Natural killer cell (primary cell): ENCODE results near the gene GRXCR2. TPM values are rescaled to one million over a fixed set of nuclear protein-coding genes. Genes with fewer than 3 reads are reported as not detected.

ENCODE experiments used
- ATAC-seq, 3 donors: fragments of 150-1000 bp in 2 of 3; fragments of 200-7000 bp in 1 of 3; cut with Tn5 transposase; 1 replicate in 1 of 3; 2 replicates in 2 of 3; pipeline ENCODE4 v1.10.0; 2021; ENCODE audit warnings: mild to moderate bottlenecking in 2 of 3, moderate library complexity in 2 of 3
- DNase-seq, 2 donors: peaks; one replicate each; pipeline versions ENCODE4 v3.0.0 to v3.0.0-alpha.2; 2013 to 2021; ENCODE audit warnings: mixed read lengths in 1 of 2
- H3K27ac ChIP-seq: one replicate; pipeline ENCODE4 v1.5.1; 2013; ENCODE audit warnings: mild to moderate bottlenecking, low read length
- H3K27me3 ChIP-seq: one replicate; pipeline ENCODE4 v1.6.1; 2013; ENCODE audit warnings: low read length; ENCODE audit not compliant: control insufficient read depth, insufficient read depth
- H3K36me3 ChIP-seq: one replicate; pipeline ENCODE4 v1.6.1; 2013; ENCODE audit warnings: low read length; ENCODE audit not compliant: control insufficient read depth, insufficient read depth
- H3K4me1 ChIP-seq: one replicate; pipeline ENCODE4 v1.6.1; 2013; ENCODE audit warnings: low read length; ENCODE audit not compliant: control insufficient read depth, insufficient read depth
- H3K4me3 ChIP-seq: one replicate; pipeline ENCODE4 v1.5.1; 2013; ENCODE audit warnings: low read length
- H3K9me3 ChIP-seq: one replicate; pipeline ENCODE4 v1.6.1; 2013; ENCODE audit warnings: low read length; ENCODE audit not compliant: control insufficient read depth, insufficient read depth
- H3K27ac Mint-ChIP-seq, 2 donors: one replicate each; pipeline ENCODE4 v1.8.0; 2022; ENCODE audit warnings: mild to moderate bottlenecking in 2 of 2, mixed read lengths in 2 of 2, moderate library complexity in 1 of 2
- H3K27me3 Mint-ChIP-seq, 2 donors: one replicate each; pipeline ENCODE4 v1.8.0; 2022; ENCODE audit warnings: low read depth in 2 of 2, mixed read lengths in 2 of 2
- H3K36me3 Mint-ChIP-seq: one replicate; pipeline ENCODE4 v1.8.0; 2022; ENCODE audit warnings: mixed read lengths
- H3K4me1 Mint-ChIP-seq, 2 donors: one replicate each; pipeline ENCODE4 v1.8.0; 2022; ENCODE audit warnings: mixed read lengths in 2 of 2
- H3K4me3 Mint-ChIP-seq: one replicate; pipeline ENCODE4 v1.8.0; 2022; ENCODE audit warnings: mild to moderate bottlenecking, moderate library complexity, mixed read lengths
- H3K9me3 Mint-ChIP-seq, 2 donors: one replicate each; pipeline ENCODE4 v1.8.0; 2022; ENCODE audit warnings: mixed read lengths in 2 of 2
- CTCF ChIP-seq: fragments of 200-600 bp; IDR thresholded peaks from one replicate; pipeline ENCODE4 v1.8.0; 2022; ENCODE audit warnings: antibody characterized with exemption
- WGBS: methylation state at CpG from one replicate; pipeline ENCODE4 v1.1.7; 2013; ENCODE audit warnings: missing lambda C conversion rate; ENCODE audit not compliant: insufficient coverage; 5-methylcytosine and 5-hydroxymethylcytosine counted together
- intact Hi-C: fragments of 100-400 bp; cut with micrococcal nuclease; formaldehyde crosslinking; loops from one replicate; pipeline ENCODE4 v1.14.2; 2022
- total RNA-seq, 4 donors: library from RNA; stranded (reverse); fragments of 120-200 nt in 1 of 4; gene quantifications; one replicate each; pipeline versions ENCODE4 v1.2.3 to v1.2.4, GENCODE V29; 2013 to 2022

The GRXCR2 gene
- total RNA-seq, 3 donors from 2014 or later (not counting 1 experiment from before 2014, with no cell fraction given): not detected

GRCh38 chr5:145889611-145890010, 16.8 kb upstream of the GRXCR2 start:
- intact Hi-C loops: no loop called here
- H3K4me3 Mint-ChIP-seq: no peak overlapping the region
- ATAC-seq (no peak), DNase-seq (no peak)
- Histone ChIP-seq H3K9me3 (no peaks in the 10 kb centered on the region), H3K4me3 (no peak overlapping the region), H3K27ac (no peak overlapping the region), H3K27me3 (peaks cover 3% of the 10 kb centered on the region), H3K36me3 (no peaks in the 10 kb centered on the region), H3K4me1 (no peaks in the 10 kb centered on the region)
- no peak for TF ChIP-seq CTCF
- H3K4me1 Mint-ChIP-seq: no peaks in the 10 kb centered on the region
- WGBS: 90% methylated on average over 2 of the region's 2 CpGs
- peaks cover 6% of the 10 kb centered on the region in 2 donors for H3K27me3 Mint-ChIP-seq
- H3K36me3 Mint-ChIP-seq: no peaks in the 10 kb centered on the region
- H3K27ac Mint-ChIP-seq: no peak overlapping the region
- peaks cover 2 to 8% of the 10 kb centered on the region in 2 donors for H3K9me3 Mint-ChIP-seq

- H3K4me3 Mint-ChIP-seq: no peak overlapping the region
- H3K27ac Mint-ChIP-seq: no peak overlapping the region
- 94% methylated on average over 4 of the region's 5 CpGs for WGBS
- ATAC-seq (no peak), DNase-seq (no peak)
- no peaks in the 10 kb centered on the region for H3K36me3 Mint-ChIP-seq
- Histone ChIP-seq H3K27me3 (peaks cover 3% of the 10 kb centered on the region), H3K27ac (no peak overlapping the region), H3K4me1 (no peaks in the 10 kb centered on the region), H3K9me3 (no peaks in the 10 kb centered on the region), H3K36me3 (no peaks in the 10 kb centered on the region), H3K4me3 (no peak overlapping the region)
- peaks cover 6% of the 10 kb centered on the region in 2 donors for H3K27me3 Mint-ChIP-seq
- no peaks in the 10 kb centered on the region for H3K4me1 Mint-ChIP-seq
- TF ChIP-seq CTCF: no peak
- intact Hi-C loops: no loop called here
- H3K9me3 Mint-ChIP-seq: peaks cover 2 to 4% of the 10 kb centered on the region in 2 donors
These were observed 15.3 kb upstream of the GRXCR2 start for GRCh38 chr5:145887976-145888574.

GRCh38 chr5:145887217-145887616, 14.4 kb upstream of the GRXCR2 start:
- no peak for DNase-seq
- no peak for ATAC-seq
- H3K4me3 ChIP-seq: no peak overlapping the region
- peaks cover 3 to 6% of the 10 kb centered on the region in 2 donors for H3K27me3 Mint-ChIP-seq
- H3K36me3 ChIP-seq: no peaks in the 10 kb centered on the region
- H3K9me3 ChIP-seq: no peaks in the 10 kb centered on the region
- H3K4me3 Mint-ChIP-seq: no peak overlapping the region
- peaks cover 3% of the 10 kb centered on the region for H3K27me3 ChIP-seq
- TF ChIP-seq CTCF: no peak
- intact Hi-C loops: no loop called here
- no peaks in the 10 kb centered on the region for H3K36me3 Mint-ChIP-seq
- peaks cover under 1% of the 10 kb centered on the region in 2 donors for H3K9me3 Mint-ChIP-seq
- H3K4me1 Mint-ChIP-seq: no peaks in the 10 kb centered on the region
- 100% methylated on average over 2 of the region's 3 CpGs for WGBS
- H3K4me1 ChIP-seq: no peaks in the 10 kb centered on the region
- no peak overlapping the region for H3K27ac Mint-ChIP-seq
- no peak overlapping the region for H3K27ac ChIP-seq

- Mint-ChIP-seq H3K36me3 (no peaks in the 10 kb centered on the region), H3K4me1 (no peaks in the 10 kb centered on the region), H3K9me3 (peaks cover 0 to 6% of the 10 kb centered on the region in 2 donors), H3K4me3 (no peak overlapping the region), H3K27ac (no peak overlapping the region), H3K27me3 (peaks cover 0 to 3% of the 10 kb centered on the region in 2 donors)
- TF ChIP-seq CTCF: no peak
- intact Hi-C loops: no loop called here
- H3K27me3 ChIP-seq: no peaks in the 10 kb centered on the region
- no peak for ATAC-seq
- H3K36me3 ChIP-seq: no peaks in the 10 kb centered on the region
- H3K4me3 ChIP-seq: no peak overlapping the region
- no peak for DNase-seq
- 93% methylated on average over 2 of the region's 2 CpGs for WGBS
- H3K9me3 ChIP-seq: no peaks in the 10 kb centered on the region
- H3K27ac ChIP-seq: no peak overlapping the region
- no peaks in the 10 kb centered on the region for H3K4me1 ChIP-seq
These were observed 2.0 kb upstream of the GRXCR2 start for GRCh38 chr5:145874765-145875164.
